Uterus (tissue), 4 donors: ENCODE data around the gene INPP4A. TPM values are rescaled to one million over a fixed set of nuclear protein-coding genes. Genes with fewer than 3 reads are reported as not detected.

ENCODE experiments used
- DNase-seq, 2 donors: peaks; one replicate each; pipeline ENCODE4 v3.0.0-alpha.2; 2019 to 2020
- H3K27ac ChIP-seq, 2 donors: fragments of 200-600 bp; sonication (generic); 1 replicate in 1 of 2; 2 replicates in 1 of 2; pipeline ENCODE4 v1.5.1; 2016 to 2018
- H3K27me3 ChIP-seq, 2 donors: fragments of 200-600 bp; sonication (generic); one replicate each; pipeline ENCODE4 v1.5.1; 2018 to 2019; ENCODE audit warnings: control low read depth in 1 of 2
- H3K36me3 ChIP-seq, 2 donors: fragments of 200-600 bp; sonication (generic); one replicate each; pipeline ENCODE4 v1.5.1; 2019; ENCODE audit warnings: control low read depth in 1 of 2
- H3K4me1 ChIP-seq, 2 donors: fragments of 200-600 bp; sonication (generic); one replicate each; pipeline ENCODE4 v1.5.1; 2018 to 2019; ENCODE audit warnings: control low read depth in 1 of 2
- H3K4me3 ChIP-seq, 2 donors: fragments of 200-600 bp; sonication (generic); 1 replicate in 1 of 2; 2 replicates in 1 of 2; pipeline ENCODE4 v1.5.1; 2018 to 2019; ENCODE audit warnings: mild to moderate bottlenecking in 1 of 2
- H3K9me3 ChIP-seq, 2 donors: fragments of 200-600 bp; sonication (generic); one replicate each; pipeline ENCODE4 v1.5.1; 2019; ENCODE audit warnings: control low read depth in 1 of 2
- CTCF ChIP-seq, 4 experiments: fragments of 200-600 bp in 2 of 4; fragments of 450-650 bp in 2 of 4; sonication (generic) in 2 of 4; IDR thresholded peaks; one replicate each; pipeline ENCODE4 v1.5.1; 2016 to 2019; ENCODE audit warnings: antibody characterized with exemption in 4 of 4, mild to moderate bottlenecking in 2 of 4, moderate library complexity in 1 of 4
- POLR2A ChIP-seq, 2 donors: fragments of 450-650 bp; IDR thresholded peaks; one replicate each; pipeline ENCODE4 v1.6.1; 2016; ENCODE audit warnings: antibody characterized with exemption in 2 of 2, mild to moderate bottlenecking in 1 of 2, moderate library complexity in 1 of 2
- intact Hi-C: fragments of 100-400 bp; cut with DNase I; formaldehyde crosslinking; loops from one replicate; pipeline ENCODE4 v1.15.1; 2023; ENCODE audit warnings: low total_unique reads
- total RNA-seq, 4 donors: library from RNA; depleted of rRNA in 3 of 4; stranded (reverse); fragments of >200 nt in 3 of 4; gene quantifications; one replicate each; pipeline versions ENCODE4 v1.1.0 to v1.2.4, GENCODE V29; 2014 to 2023
- donor health status: DM: yes; HTN: yes; CAD: no.

The INPP4A gene
- total RNA-seq, 4 donors from 2014 or later = 8.7 to 40.2 (median 35.2) TPM

- Histone ChIP-seq H3K27me3 (no peaks in the 10 kb centered on the region), H3K4me1 (peaks cover 0 to 4% of the 10 kb centered on the region in 2 donors), H3K4me3 (no peak overlapping the region), H3K9me3 (no peaks in the 10 kb centered on the region), H3K27ac (no peak overlapping the region), H3K36me3 (no peaks in the 10 kb centered on the region)
- no peak for TF ChIP-seq POLR2A (IDR thresholded peaks at IDR 0.05)
- TF ChIP-seq CTCF (IDR thresholded peaks at IDR 0.05) = no peak
- intact Hi-C loops = no loop called here
- DNase-seq = peak; percentile 26 to 39
These were observed 35.4 kb downstream of the INPP4A start for GRCh38 chr2:98479959-98480524.

- no peak overlapping the region for H3K27ac ChIP-seq
- H3K4me1 ChIP-seq = peaks cover 0 to 4% of the 10 kb centered on the region in 2 donors
- no peaks in the 10 kb centered on the region for H3K36me3 ChIP-seq
- DNase-seq = no peak
- intact Hi-C loops = no loop called here
- no peaks in the 10 kb centered on the region for H3K27me3 ChIP-seq
- no peak overlapping the region for H3K4me3 ChIP-seq
- no peaks in the 10 kb centered on the region for H3K9me3 ChIP-seq
- no peak for TF ChIP-seq CTCF (IDR thresholded peaks at IDR 0.05)
- no peak for TF ChIP-seq POLR2A (IDR thresholded peaks at IDR 0.05)
These were observed 35.9 kb downstream of the INPP4A start for GRCh38 chr2:98480598-98480997.

DNA sequence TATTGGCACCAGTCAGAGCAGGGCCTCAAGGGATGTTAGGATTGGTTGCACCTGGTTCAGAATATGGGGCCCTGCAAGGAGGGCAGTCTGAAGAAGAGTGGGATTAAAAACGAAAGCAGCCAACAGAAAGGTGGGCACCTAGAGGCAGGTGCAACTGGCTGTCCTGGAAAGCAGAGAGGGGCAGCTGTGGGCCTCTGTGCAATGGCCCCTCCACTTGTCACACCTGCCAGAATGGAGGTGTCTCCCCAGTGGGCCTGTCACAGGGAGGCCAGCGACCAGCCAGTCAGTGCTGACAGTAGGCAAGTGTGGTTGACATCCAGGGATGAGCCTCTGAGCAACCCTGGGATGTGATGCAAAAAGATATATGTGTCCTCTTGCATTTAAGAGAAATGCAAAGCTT lies 37.7 kb downstream of the INPP4A start:
- Histone ChIP-seq H3K36me3 (no peaks in the 10 kb centered on the region), H3K4me3 (no peak overlapping the region), H3K27ac (no peak overlapping the region), H3K27me3 (no peaks in the 10 kb centered on the region), H3K4me1 (peaks cover 0 to 4% of the 10 kb centered on the region in 2 donors), H3K9me3 (no peaks in the 10 kb centered on the region)
- DNase-seq = no peak
- TF ChIP-seq POLR2A (IDR thresholded peaks at IDR 0.05) (no peak), CTCF (IDR thresholded peaks at IDR 0.05) (no peak)
- intact Hi-C loops = no loop called here

- no peak for DNase-seq
- no peak overlapping the region for H3K4me3 ChIP-seq
- H3K4me1 ChIP-seq = peaks cover 0 to 4% of the 10 kb centered on the region in 2 donors
- H3K27ac ChIP-seq = no peak overlapping the region
- TF ChIP-seq POLR2A (IDR thresholded peaks at IDR 0.05) (no peak), CTCF (IDR thresholded peaks at IDR 0.05) (no peak)
- H3K36me3 ChIP-seq = no peaks in the 10 kb centered on the region
- intact Hi-C loops = no loop called here
- H3K9me3 ChIP-seq = no peaks in the 10 kb centered on the region
- H3K27me3 ChIP-seq = no peaks in the 10 kb centered on the region
These were observed 38.7 kb downstream of the INPP4A start for GRCh38 chr2:98483257-98483861.

DNA sequence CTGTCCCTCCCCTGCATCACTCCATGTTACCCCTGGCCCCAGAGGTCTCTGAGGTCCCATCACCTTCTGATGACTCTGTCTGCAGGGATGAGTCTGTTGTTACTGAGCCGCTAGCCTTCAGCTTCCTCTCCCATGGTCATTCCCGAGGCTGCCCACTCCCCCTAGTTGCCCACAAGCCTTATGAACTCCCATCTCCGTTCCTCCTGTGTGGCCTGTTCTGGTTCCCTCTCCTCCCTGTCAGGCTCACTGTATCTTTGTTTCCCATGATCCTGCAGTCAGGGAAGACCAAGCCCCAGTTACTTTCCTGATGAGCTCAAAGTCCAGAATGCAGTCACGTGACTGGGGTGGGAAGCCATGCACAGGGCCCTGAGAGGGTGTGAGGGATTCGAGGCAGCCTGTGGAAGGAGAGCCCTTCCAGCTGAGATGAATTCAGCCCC lies 39.5 kb downstream of the INPP4A start:
- no peaks in the 10 kb centered on the region for H3K27me3 ChIP-seq
- no peak overlapping the region for H3K27ac ChIP-seq
- H3K4me1 ChIP-seq = peaks cover 0 to under 1% of the 10 kb centered on the region in 2 donors
- H3K9me3 ChIP-seq = no peaks in the 10 kb centered on the region
- TF ChIP-seq POLR2A (IDR thresholded peaks at IDR 0.05) = no peak
- TF ChIP-seq CTCF (IDR thresholded peaks at IDR 0.05) = no peak
- intact Hi-C loops = no loop called here
- no peaks in the 10 kb centered on the region for H3K36me3 ChIP-seq
- DNase-seq = no peak
- no peak overlapping the region for H3K4me3 ChIP-seq
